HepG2 (cell line): ENCODE results near the gene INA. TPM values are rescaled to one million over a fixed set of nuclear protein-coding genes. Genes with fewer than 3 reads are reported as not detected.

Source experiments
- ATAC-seq: fragments of 200-7000 bp; cut with Tn5 transposase; 3 replicates; pipeline ENCODE4 v1.9.1; 2020; ENCODE audit warnings: mild to moderate bottlenecking, moderate library complexity
- BruUV-seq: library from RNA; stranded (reverse); fragments of 400-500 nt; replicated peaks from 2 replicates; lab custom pipeline; 2021; lab: Mats Ljungman, UMichigan
- CTCF ChIA-PET: fragments of 300-600 bp; formaldehyde crosslinking; extraction: SDS; loops from one replicate; lab custom pipeline; 2021; ENCODE audit warnings: low total read pairs, inconsistent platforms, low intra/inter-chr PET ratio; lab: Yijun Ruan, JAX
- POLR2A ChIA-PET: fragments of 350-600 bp; sonication (Branson Sonifier 250); formaldehyde crosslinking; loops from one replicate; lab custom pipeline; 2020; ENCODE audit warnings: antibody characterized with exemption, inconsistent platforms; lab: Yijun Ruan, JAX
- DNase-seq: peaks from one replicate; pipeline ENCODE4 v3.0.0-alpha.2; 2015; ENCODE audit warnings: low spot score
- FAIRE-seq: peaks from 3 replicates; lab custom pipeline; 2011; peaks lifted over from hg19 to GRCh38; lab: Jason Lieb, UNC
- H2AFZ ChIP-seq: one replicate; pipeline ENCODE4 v1.6.1; 2011; ENCODE audit warnings: low read length, inconsistent platforms
- H3K27ac ChIP-seq: fragments of 300-600 bp; 3 replicates; pipeline ENCODE4 v1.8.0; 2011; ENCODE audit warnings: mixed run types, mild to moderate bottlenecking, mixed read lengths, low read length, inconsistent platforms; ENCODE audit not compliant: insufficient read depth; ENCODE audit errors: extremely low read length
- H3K27me3 ChIP-seq, 2 experiments: fragments of 200-600 bp in 1 of 2; 2 replicates in 1 of 2; 3 replicates in 1 of 2; pipeline versions ENCODE4 v1.6.0 to v1.8.0; 2011; ENCODE audit warnings: low read length in 2 of 2, mild to moderate bottlenecking in 2 of 2, moderate library complexity in 2 of 2, inconsistent platforms in 1 of 2; ENCODE audit not compliant: insufficient read depth in 2 of 2, control insufficient read depth in 1 of 2
- H3K36me3 ChIP-seq, 2 experiments: fragments of 200-600 bp in 1 of 2; replicated peaks in 1 of 2; 2 replicates in 1 of 2; 3 replicates in 1 of 2; pipeline versions ENCODE4 v1.5.1 to v1.8.0; 2011; ENCODE audit warnings: low read length in 2 of 2, inconsistent platforms in 1 of 2; ENCODE audit not compliant: insufficient read depth in 2 of 2, control insufficient read depth in 1 of 2
- H3K4me1 ChIP-seq: 2 replicates; pipeline ENCODE4 v1.5.1; 2012; ENCODE audit warnings: low read length, inconsistent platforms; ENCODE audit not compliant: insufficient read depth
- H3K4me2 ChIP-seq: 2 replicates; pipeline ENCODE4 v1.6.0; 2011; ENCODE audit warnings: low read depth, low read length, inconsistent platforms
- H3K4me3 ChIP-seq, 3 experiments: fragments of 200-600 bp in 1 of 3; sonication (generic), shearing (Covaris generic) in 1 of 3; replicated peaks in 1 of 3; 2 replicates each; pipeline ENCODE4 v1.5.1; 2011 to 2016; ENCODE audit warnings: low read length in 3 of 3, inconsistent platforms in 2 of 3, low read depth in 2 of 3, mild to moderate bottlenecking in 2 of 3, control low read depth in 1 of 3, mixed read lengths in 1 of 3; ENCODE audit not compliant: insufficient read depth in 1 of 3
- H3K79me2 ChIP-seq: one replicate; pipeline ENCODE4 v1.6.1; 2011; ENCODE audit warnings: low read length, inconsistent platforms; ENCODE audit not compliant: insufficient read depth
- H3K9ac ChIP-seq: 2 replicates; pipeline ENCODE4 v1.6.0; 2011; ENCODE audit warnings: mild to moderate bottlenecking, low read depth, low read length, inconsistent platforms; ENCODE audit not compliant: insufficient read depth
- H3K9me3 ChIP-seq: 2 replicates; pipeline ENCODE4 v1.5.1; 2012; ENCODE audit warnings: mild to moderate bottlenecking, low read length
- H4K20me1 ChIP-seq: 2 replicates; pipeline ENCODE4 v1.6.0; 2011; ENCODE audit warnings: inconsistent platforms, mild to moderate bottlenecking, low read length, moderate library complexity; ENCODE audit not compliant: insufficient read depth
- HNF4A ChIP-seq: sonication (generic); formaldehyde crosslinking; IDR thresholded peaks from 2 replicates; pipeline ENCODE4 v1.4.0; 2020; ENCODE audit warnings: missing genetic modification reagents
- HOXA7 ChIP-seq: sonication (generic); formaldehyde crosslinking; IDR thresholded peaks from 2 replicates; pipeline ENCODE4 v1.8.1; 2022; ENCODE audit warnings: mild to moderate bottlenecking, missing genetic modification reagents, moderate library complexity
- MAFF ChIP-seq: IDR thresholded peaks from 2 replicates; pipeline ENCODE4 v1.6.1; 2011; ENCODE audit warnings: low read depth, low read length, improper control_type of control experiment
- MAFK ChIP-seq, 2 experiments: IDR thresholded peaks in 1 of 2; conservative IDR thresholded peaks in 1 of 2; 2 replicates each; pipeline ENCODE4 v1.6.1; 2011; ENCODE audit warnings: improper control_type of control experiment in 2 of 2, low read length in 2 of 2
- SIX1 ChIP-seq: sonication (generic); formaldehyde crosslinking; IDR thresholded peaks from 2 replicates; pipeline ENCODE4 v1.4.0; 2020; ENCODE audit warnings: missing genetic modification reagents, borderline replicate concordance
- SNRNP70 ChIP-seq: fragments of 200-400 bp; formaldehyde crosslinking; IDR thresholded peaks from 2 replicates; pipeline ENCODE4 v1.6.1; 2017; ENCODE audit warnings: mild to moderate bottlenecking, low read depth, low read length, moderate library complexity
- WGBS: methylation state at CpG from one replicate; pipeline ENCODE4 v1.1.6; 2017; ENCODE audit warnings: low lambda C conversion rate; 5-methylcytosine and 5-hydroxymethylcytosine counted together
- in situ Hi-C: cut with HindIII; loops from 2 replicates; pipeline ENCODE4 v1.10.0; 2017; ENCODE audit warnings: low pct_unique_long_range_greater_than_20kb; ENCODE audit not compliant: extremely low pct_ligation_motif_present
- intact Hi-C: fragments of 100-400 bp; cut with micrococcal nuclease; formaldehyde crosslinking; loops from one replicate; pipeline ENCODE4 v1.10.0; 2022; ENCODE audit not compliant: unreplicated experiment
- polyA plus RNA-seq, 8 experiments: library from polyadenylated mRNA; depleted of rRNA in 3 of 8; stranded (reverse) in 7 of 8; unstranded in 1 of 8; fragments of >200 nt; fragmentation: Illumina TruSeq in 4 of 8; extraction: Trizol in 4 of 8; gene quantifications; 2 replicates each; pipeline versions ENCODE4 v1.2.1 to v1.2.3, GENCODE V29; 2011 to 2016; ENCODE audit warnings: low read depth in 4 of 8, missing spikeins in 1 of 8, mixed read lengths in 1 of 8; ENCODE audit not compliant: insufficient read depth in 1 of 8
- small RNA-seq, 3 experiments: library from RNA; depleted of rRNA; stranded (forward); fragments of <200 nt; gene quantifications; one replicate each; pipeline ENCODE3, GENCODE V24; 2012; ENCODE audit warnings: low read depth in 2 of 3, low replicate concordance in 1 of 3; ENCODE audit not compliant: insufficient read length in 3 of 3, insufficient read depth in 2 of 3
- total RNA-seq, 5 experiments: library from RNA; depleted of rRNA; stranded (reverse); fragments of >200 nt; fragmentation: Illumina TruSeq; extraction: Trizol; gene quantifications; 2 replicates each; pipeline ENCODE4 v1.2.3, GENCODE V29; 2016; ENCODE audit warnings: low read depth in 1 of 5
- TF ChIP-seq, protein P1 (sequence below): sonication (generic); formaldehyde crosslinking; IDR thresholded peaks from 2 replicates; pipeline ENCODE4 v1.4.0; 2020; ENCODE audit warnings: missing genetic modification reagents

Gene INA
- total and polyA plus RNA-seq, 2 of the 13 experiments (the other 11 are each of a cell fraction or from before 2014, with no cell fraction given), result 0.04 to 0.13 TPM

DNA sequence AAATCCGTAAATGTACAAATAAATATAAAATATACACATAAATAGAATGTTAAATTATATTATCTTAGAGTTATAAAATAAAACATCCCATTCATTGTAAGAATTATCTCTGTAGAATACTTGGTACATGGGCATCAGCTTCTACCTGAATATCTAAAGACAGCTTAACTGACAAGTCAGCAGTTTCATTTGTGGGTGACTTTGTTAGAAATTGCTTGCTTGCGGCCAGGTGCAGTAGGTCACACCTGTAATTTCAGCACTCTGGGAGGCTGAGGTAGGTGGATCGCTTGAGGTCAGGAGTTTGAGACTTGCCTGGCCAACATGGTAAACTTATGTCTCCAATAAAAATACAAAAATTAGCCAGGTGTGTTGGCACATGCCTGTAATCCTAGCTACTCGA lies 59.4 kb downstream of the INA start:
- H3K27ac ChIP-seq, result no peak overlapping the region
- no peaks in the 10 kb centered on the region for H4K20me1 ChIP-seq
- no peak overlapping the region for H3K4me2 ChIP-seq
- no peaks in the 10 kb centered on the region for H3K27me3 ChIP-seq
- H3K4me3 ChIP-seq, result no peak overlapping the region
- no peaks in the 10 kb centered on the region for H3K9me3 ChIP-seq
- no peak overlapping the region for H2AFZ ChIP-seq
- H3K9ac ChIP-seq, result no peak overlapping the region
- ChIA-PET CTCF (no interaction called here), POLR2A (no interaction called here)
- no peak for TF ChIP-seq HOXA7 (CRISPR knock-in tag)
- TF ChIP-seq SNRNP70, result no peak
- TF ChIP-seq MAFK (conservative IDR thresholded peaks at IDR 0.05 in 1 of 2, IDR thresholded peaks at IDR 0.05 in 1 of 2; ENCODE audit: low read length in 2 of 2), result peak; percentile 63 to 81
- TF ChIP-seq SIX1 (CRISPR knock-in tag), result no peak
- TF ChIP-seq HNF4A, result no peak
- TF ChIP-seq, protein P1, sequence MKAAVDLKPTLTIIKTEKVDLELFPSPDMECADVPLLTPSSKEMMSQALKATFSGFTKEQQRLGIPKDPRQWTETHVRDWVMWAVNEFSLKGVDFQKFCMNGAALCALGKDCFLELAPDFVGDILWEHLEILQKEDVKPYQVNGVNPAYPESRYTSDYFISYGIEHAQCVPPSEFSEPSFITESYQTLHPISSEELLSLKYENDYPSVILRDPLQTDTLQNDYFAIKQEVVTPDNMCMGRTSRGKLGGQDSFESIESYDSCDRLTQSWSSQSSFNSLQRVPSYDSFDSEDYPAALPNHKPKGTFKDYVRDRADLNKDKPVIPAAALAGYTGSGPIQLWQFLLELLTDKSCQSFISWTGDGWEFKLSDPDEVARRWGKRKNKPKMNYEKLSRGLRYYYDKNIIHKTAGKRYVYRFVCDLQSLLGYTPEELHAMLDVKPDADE (CRISPR knock-in tag), result no peak
- peak; percentile 70 for TF ChIP-seq MAFF
- H3K79me2 ChIP-seq, result no peaks in the 10 kb centered on the region
- in situ Hi-C loops (no loop called here), intact Hi-C loops (no loop called here)
- ATAC-seq (no peak), DNase-seq (no peak), FAIRE-seq (no peak)
- no peaks in the 10 kb centered on the region for H3K4me1 ChIP-seq
- H3K36me3 ChIP-seq, result peaks cover 7 to 26% of the 10 kb centered on the region in 2 experiments; a peak in 4 of 5 replicates
- WGBS, result 96% methylated on average over 4 of the region's 4 CpGs
- BruUV-seq, result no TSS peak

Small RNA genes within 50 kb of the gene (small RNA-seq; reads per million reads assigned to genes)
- gene RNU11-3P, result 0 reads per million in 3 experiments

Other genes starting within 250 kb of the INA start
- 40.6 and 51.5 TPM in 2 replicates for gene NT5C2, start 83.9 kb upstream of the INA start, total RNA-seq (2016; rRNA removed; fragmentation: Illumina TruSeq; extraction: Trizol)
- gene NT5C2, start 83.9 kb upstream of the INA start, polyA plus RNA-seq (2011; rRNA removed), result 53.3 and 55.2 TPM in 2 replicates
- 0.04 and 0.10 TPM in 2 replicates for gene RPEL1, start 31.3 kb upstream of the INA start, total RNA-seq (2016; rRNA removed; fragmentation: Illumina TruSeq; extraction: Trizol)
- gene RPEL1, start 31.3 kb upstream of the INA start, polyA plus RNA-seq (2011; rRNA removed), result 0.07 and 0.10 TPM in 2 replicates
- 19.4 and 24.7 TPM in 2 replicates for gene PCGF6, start 74.0 kb downstream of the INA start, total RNA-seq (2016; rRNA removed; fragmentation: Illumina TruSeq; extraction: Trizol)
- 4.5 and 5.2 TPM in 2 replicates for gene PCGF6, start 74.0 kb downstream of the INA start, polyA plus RNA-seq (2011; rRNA removed)
- gene TAF5, start 90.8 kb downstream of the INA start, total RNA-seq (2016; rRNA removed; fragmentation: Illumina TruSeq; extraction: Trizol), result 8.7 and 13.6 TPM in 2 replicates
- 2.6 and 3.8 TPM in 2 replicates for gene TAF5, start 90.8 kb downstream of the INA start, polyA plus RNA-seq (2011; rRNA removed)
- gene ATP5MK, start 119.3 kb downstream of the INA start, total RNA-seq (2016; rRNA removed; fragmentation: Illumina TruSeq; extraction: Trizol), result 517 and 673 TPM in 2 replicates
- gene ATP5MK, start 119.3 kb downstream of the INA start, polyA plus RNA-seq (2011; rRNA removed), result 276 and 312 TPM in 2 replicates
- 40.3 and 52.8 TPM in 2 replicates for gene PDCD11, start 119.5 kb downstream of the INA start, total RNA-seq (2016; rRNA removed; fragmentation: Illumina TruSeq; extraction: Trizol)
- gene PDCD11, start 119.5 kb downstream of the INA start, polyA plus RNA-seq (2011; rRNA removed), result 12.8 and 17.7 TPM in 2 replicates
- not detected in 2 replicates for gene CALHM2, start 175.2 kb downstream of the INA start, total RNA-seq (2016; rRNA removed; fragmentation: Illumina TruSeq; extraction: Trizol)
- gene CALHM2, start 175.2 kb downstream of the INA start, polyA plus RNA-seq (2011; rRNA removed), result 0.15 TPM in 1 of 2 replicates, not detected in the other
- gene CALHM1, start 181.8 kb downstream of the INA start, total RNA-seq (2016; rRNA removed; fragmentation: Illumina TruSeq; extraction: Trizol), result 0.04 TPM in 1 of 2 replicates, not detected in the other
- gene CALHM1, start 181.8 kb downstream of the INA start, polyA plus RNA-seq (2011; rRNA removed), result not detected in 2 replicates
- not detected in 2 replicates for gene CALHM3, start 202.1 kb downstream of the INA start, total RNA-seq (2016; rRNA removed; fragmentation: Illumina TruSeq; extraction: Trizol)
- not detected in 2 replicates for gene CALHM3, start 202.1 kb downstream of the INA start, polyA plus RNA-seq (2011; rRNA removed)
- not detected in 2 replicates for gene NEURL1, start 216.6 kb downstream of the INA start, total RNA-seq (2016; rRNA removed; fragmentation: Illumina TruSeq; extraction: Trizol)
- gene NEURL1, start 216.6 kb downstream of the INA start, polyA plus RNA-seq (2011; rRNA removed), result 0.01 TPM in 1 of 2 replicates, not detected in the other